Thymus (tissue), 11 donors: ENCODE measurements around the gene HIVEP3. TPM values are rescaled to one million over a fixed set of nuclear protein-coding genes. Genes with fewer than 3 reads are reported as not detected.
"Not testable (repeated sequence)": the region's sequence is repeated elsewhere in the genome, so short reads cannot be mapped to it uniquely, and the experiment has no call there.

Source experiments
- DNase-seq, 9 donors: peaks; one replicate each; pipeline ENCODE4 v3.0.0-alpha.2; 2013; ENCODE audit warnings: low spot score in 9 of 9, low read depth in 6 of 9, missing footprints in 1 of 9
- H3K27ac ChIP-seq, 2 donors: one replicate each; pipeline ENCODE4 v1.5.1; 2013; ENCODE audit warnings: control low read depth in 1 of 2, low read depth in 1 of 2, low read length in 1 of 2, mild to moderate bottlenecking in 1 of 2, moderate library complexity in 1 of 2
- H3K27me3 ChIP-seq, 2 donors: one replicate each; pipeline ENCODE4 v1.5.1; 2013; ENCODE audit warnings: low read length in 1 of 2; ENCODE audit not compliant: control insufficient read depth in 2 of 2, insufficient read depth in 1 of 2
- H3K36me3 ChIP-seq, 2 donors: one replicate each; pipeline ENCODE4 v1.5.1; 2013; ENCODE audit warnings: low read length in 1 of 2, mild to moderate bottlenecking in 1 of 2, moderate library complexity in 1 of 2; ENCODE audit not compliant: control insufficient read depth in 2 of 2, insufficient read depth in 2 of 2
- H3K4me1 ChIP-seq, 2 donors: one replicate each; pipeline ENCODE4 v1.5.1; 2013; ENCODE audit warnings: low read length in 2 of 2; ENCODE audit not compliant: control insufficient read depth in 2 of 2, insufficient read depth in 2 of 2
- H3K4me3 ChIP-seq, 2 donors: one replicate each; pipeline ENCODE4 v1.5.1; 2013; ENCODE audit warnings: low read length in 2 of 2, control low read depth in 1 of 2, mild to moderate bottlenecking in 1 of 2
- H3K9me3 ChIP-seq, 2 donors: one replicate each; pipeline ENCODE4 v1.5.1; 2013; ENCODE audit warnings: low read length in 1 of 2, mild to moderate bottlenecking in 1 of 2; ENCODE audit not compliant: control insufficient read depth in 2 of 2, insufficient read depth in 1 of 2
- WGBS: extraction: QIAGEN DNeasy Blood & Tissue Kit; methylation state at CpG from one replicate; pipeline ENCODE4 v1.1.7; 2013; 5-methylcytosine and 5-hydroxymethylcytosine counted together
- polyA plus RNA-seq: library from polyadenylated mRNA; stranded (reverse); fragments of 200-250 nt; gene quantifications from one replicate; pipeline ENCODE4 v1.2.3, GENCODE V29; 2013
- total RNA-seq: library from RNA; stranded (reverse); fragments of 120-200 nt; gene quantifications from one replicate; pipeline ENCODE4 v1.2.4, GENCODE V29; 2013
- donor health status: healthy.

The HIVEP3 gene
- total and polyA plus RNA-seq, 2 donors = 6.7 to 12.1 TPM

DNA sequence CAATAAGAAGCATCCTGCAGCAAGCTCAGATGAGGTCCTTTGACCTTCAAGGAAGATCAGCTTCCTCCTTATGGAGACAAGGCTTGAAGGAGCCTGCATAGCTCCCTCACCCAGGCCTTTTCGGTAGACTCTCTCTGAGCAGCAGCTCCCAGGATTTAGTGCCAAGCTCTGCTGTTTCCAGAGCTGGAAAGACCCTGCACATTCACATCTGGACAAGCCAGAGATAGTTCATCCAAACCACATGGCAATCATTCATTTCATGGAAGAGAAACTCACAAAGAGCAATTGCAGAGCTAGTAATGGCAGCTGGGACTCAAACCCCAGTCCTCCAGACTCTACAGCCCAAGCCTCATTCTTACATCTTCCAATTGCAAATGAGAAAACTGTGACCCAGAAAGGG, 357.8 kb downstream of the HIVEP3 start:
- H3K27ac ChIP-seq = no peak overlapping the region
- no peak for DNase-seq
- H3K9me3 ChIP-seq = peaks cover 2 to 6% of the 10 kb centered on the region in 2 donors
- no peaks in the 10 kb centered on the region for H3K27me3 ChIP-seq
- no peak overlapping the region for H3K4me3 ChIP-seq
- H3K4me1 ChIP-seq = no peaks in the 10 kb centered on the region
- H3K36me3 ChIP-seq = peaks cover 31 to 57% of the 10 kb centered on the region in 2 donors
- 96% methylated on average over 1 of the region's 1 CpG for whole genome bisulfite sequencing

DNA sequence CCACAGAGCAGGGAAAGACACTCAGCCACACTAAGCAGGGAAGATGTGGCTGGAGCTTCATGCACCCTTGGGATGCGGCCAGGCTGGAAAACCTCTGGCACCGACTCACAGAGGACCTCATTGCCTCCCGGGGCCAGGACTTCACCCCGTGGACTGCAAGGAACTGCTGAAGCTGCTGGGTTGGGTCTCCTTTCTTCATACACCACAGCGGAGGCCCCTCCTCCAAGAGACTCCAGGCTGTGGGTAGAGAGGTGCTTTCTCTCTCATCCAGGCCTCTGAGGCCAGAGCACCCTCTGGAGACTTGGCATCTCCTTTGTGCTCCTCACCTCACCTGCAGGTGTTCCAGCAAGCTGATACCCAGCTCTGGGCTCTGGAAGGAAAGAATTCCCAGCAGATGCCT, 358.2 kb downstream of the HIVEP3 start:
- Histone ChIP-seq H3K36me3 (peaks cover 34 to 53% of the 10 kb centered on the region in 2 donors), H3K27me3 (no peaks in the 10 kb centered on the region), H3K4me1 (no peaks in the 10 kb centered on the region), H3K27ac (no peak overlapping the region), H3K9me3 (peaks cover 3 to 6% of the 10 kb centered on the region in 2 donors), H3K4me3 (no peak overlapping the region)
- no peak for DNase-seq
- WGBS = 98% methylated on average over 5 of the region's 5 CpGs

GRCh38 chr1:41559331-41559730, 359.4 kb downstream of the HIVEP3 start:
- Histone ChIP-seq H3K36me3 (peaks cover 34 to 51% of the 10 kb centered on the region in 2 donors), H3K4me1 (no peaks in the 10 kb centered on the region), H3K9me3 (peaks cover 3 to 6% of the 10 kb centered on the region in 2 donors), H3K27me3 (no peaks in the 10 kb centered on the region), H3K4me3 (no peak overlapping the region), H3K27ac (no peak overlapping the region)
- 78% methylated on average over 5 of the region's 5 CpGs for WGBS
- DNase-seq = no peak

GRCh38 chr1:41558761-41559171, 360.0 kb downstream of the HIVEP3 start:
- Histone ChIP-seq H3K36me3 (peaks cover 34 to 51% of the 10 kb centered on the region in 2 donors), H3K9me3 (peaks cover 3 to 6% of the 10 kb centered on the region in 2 donors), H3K4me1 (no peaks in the 10 kb centered on the region), H3K4me3 (no peak overlapping the region), H3K27me3 (no peaks in the 10 kb centered on the region), H3K27ac (no peak overlapping the region)
- no peak for DNase-seq
- WGBS = 98% methylated on average over 3 of the region's 3 CpGs

GRCh38 chr1:41557751-41558455, 360.8 kb downstream of the HIVEP3 start:
- no peak for DNase-seq

DNA sequence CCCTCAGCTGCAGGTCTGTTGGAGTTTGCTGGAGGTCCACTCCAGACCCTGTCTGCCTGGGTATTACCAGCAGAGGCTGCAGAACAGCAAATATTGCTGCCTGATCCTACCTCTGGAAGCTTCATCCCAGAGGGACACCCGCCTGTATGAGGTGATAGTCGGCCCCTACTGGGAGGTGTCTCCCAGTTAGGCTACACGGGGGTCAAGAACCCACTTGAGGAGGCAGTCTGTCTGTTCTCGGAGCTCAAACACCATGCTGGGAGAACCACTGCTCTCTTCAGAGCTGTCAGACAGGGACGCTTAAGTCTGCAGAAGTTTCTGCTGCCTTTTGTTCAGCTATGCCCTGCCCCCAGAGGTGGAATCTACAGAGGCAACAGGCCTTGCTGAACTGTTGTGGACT, 364.0 kb downstream of the HIVEP3 start:
- WGBS = 97% methylated on average over 5 of the region's 5 CpGs
- H3K9me3 ChIP-seq, H3K4me1 ChIP-seq, DNase-seq, H3K27me3 ChIP-seq, H3K27ac ChIP-seq, H3K4me3 ChIP-seq: not testable (repeated sequence)
- peaks cover 22% of the 10 kb centered on the region in 2 donors for H3K36me3 ChIP-seq

More at GRCh38 chr1:41557751-41558455, 360.8 kb downstream of the HIVEP3 start:
- H3K27ac ChIP-seq = no peak overlapping the region
- H3K4me3 ChIP-seq = no peak overlapping the region
- no peaks in the 10 kb centered on the region for H3K4me1 ChIP-seq
- WGBS = 93% methylated on average over 13 of the region's 13 CpGs
- peaks cover 34 to 47% of the 10 kb centered on the region in 2 donors for H3K36me3 ChIP-seq
- H3K9me3 ChIP-seq = peaks cover 3 to 6% of the 10 kb centered on the region in 2 donors
- H3K27me3 ChIP-seq = no peaks in the 10 kb centered on the region

DNA sequence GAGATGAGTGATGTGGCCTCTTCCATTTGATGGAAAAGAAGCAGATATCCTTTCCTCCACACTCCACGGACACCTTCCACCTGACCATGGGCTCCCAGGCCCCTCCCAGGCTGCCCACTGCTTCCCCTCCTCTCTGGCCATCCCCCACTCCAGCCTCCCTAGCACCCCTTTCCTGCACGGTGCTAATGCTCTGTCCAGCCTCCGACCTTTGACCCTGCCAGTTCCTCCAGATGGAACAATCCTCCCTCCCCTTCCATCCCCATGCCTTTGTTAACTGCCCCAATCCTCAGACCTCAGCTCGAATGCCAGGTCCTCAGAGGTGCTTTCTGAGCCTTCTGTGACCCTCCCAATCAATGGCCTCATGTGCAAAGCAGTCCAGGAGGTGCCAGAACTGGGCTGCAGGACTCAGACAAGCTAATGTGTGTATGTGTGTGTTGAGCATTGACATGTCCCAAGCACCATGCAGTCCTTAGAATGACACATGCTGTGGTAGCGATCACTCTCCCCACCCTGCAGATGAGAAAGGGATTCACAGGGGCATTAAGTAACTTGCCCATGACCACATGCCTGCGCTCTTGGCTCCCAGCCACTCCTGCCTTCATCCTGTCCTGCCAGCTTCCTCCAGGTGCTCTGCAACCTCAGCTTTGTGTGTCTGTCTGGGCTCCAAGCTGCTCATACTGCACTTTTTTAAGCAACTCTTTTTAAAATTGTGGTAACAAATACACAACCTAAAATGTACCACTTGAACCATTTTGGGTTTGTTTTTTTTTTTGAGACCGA, 370.8 kb downstream of the HIVEP3 start:
- no peak overlapping the region for H3K27ac ChIP-seq
- no peak overlapping the region for H3K4me3 ChIP-seq
- H3K9me3 ChIP-seq = peaks cover 0 to 3% of the 10 kb centered on the region in 2 donors
- no peak for DNase-seq
- no peaks in the 10 kb centered on the region for H3K4me1 ChIP-seq
- no peaks in the 10 kb centered on the region for H3K27me3 ChIP-seq
- peaks cover 18% of the 10 kb centered on the region in 2 donors for H3K36me3 ChIP-seq
- WGBS = 91% methylated on average over 7 of the region's 7 CpGs

GRCh38 chr1:41547336-41547735, 371.4 kb downstream of the HIVEP3 start:
- no peak overlapping the region for H3K4me3 ChIP-seq
- H3K27ac ChIP-seq = no peak overlapping the region
- H3K36me3 ChIP-seq = peaks cover 22 to 23% of the 10 kb centered on the region in 2 donors
- no peak for DNase-seq
- H3K4me1 ChIP-seq = no peaks in the 10 kb centered on the region
- peaks cover 0 to 3% of the 10 kb centered on the region in 2 donors for H3K9me3 ChIP-seq
- H3K27me3 ChIP-seq = no peaks in the 10 kb centered on the region
- 98% methylated on average over 6 of the region's 6 CpGs for WGBS

DNA sequence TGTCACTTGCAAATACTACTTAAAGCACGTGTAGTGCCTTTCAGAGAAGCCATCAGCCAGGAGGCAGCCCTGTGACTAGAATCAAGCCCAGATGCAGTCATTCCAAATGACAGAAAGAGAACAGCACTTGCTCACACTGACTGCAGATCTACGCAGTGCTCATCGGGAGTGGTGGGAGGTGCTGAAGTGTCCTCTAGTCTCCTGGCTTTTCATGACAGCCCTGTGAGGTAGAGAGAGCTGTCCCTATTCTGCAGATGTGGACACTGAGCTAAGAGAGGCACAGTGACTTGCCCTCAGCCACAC, 371.9 kb downstream of the HIVEP3 start:
- no peak overlapping the region for H3K4me3 ChIP-seq
- no peaks in the 10 kb centered on the region for H3K27me3 ChIP-seq
- no peaks in the 10 kb centered on the region for H3K4me1 ChIP-seq
- peaks cover 25 to 29% of the 10 kb centered on the region in 2 donors for H3K36me3 ChIP-seq
- no peak for DNase-seq
- WGBS = 97% methylated on average over 3 of the region's 3 CpGs
- H3K9me3 ChIP-seq = peaks cover 0 to 3% of the 10 kb centered on the region in 2 donors
- H3K27ac ChIP-seq = no peak overlapping the region
